Stimulated activated CD4-positive, alpha-beta T cell treated with anti-CD3 and anti-CD28 coated beads, Interleukin-2, amount 100 ng/mL, for 48 hours (primary cell): ENCODE results near the gene DYNLL1.
A peak's percentile ranks its signal among the peaks of the same experiment; 100 is the strongest.
"Not testable (repeated sequence)": the region's sequence is repeated elsewhere in the genome, so short reads cannot be mapped to it uniquely, and the experiment has no call there.

Source experiments
- DNase-seq, 2 donors: peaks; one replicate each; pipeline ENCODE4 v3.0.0-alpha.2; 2020

DYNLL1 gene

GRCh38 chr12:120522568-120522967, 26.7 kb downstream of the DYNLL1 start:
- no peak for DNase-seq

- DNase-seq, result peak; percentile 78 to 79
These were observed 33.1 kb downstream of the DYNLL1 start, which contains the start of gene COQ5 for GRCh38 chr12:120528861-120529525. TSS of gene COQ5 (minus strand) at chr12:120529158. CDS start at chr12:120529141, 17 bp downstream.

GRCh38 chr12:120529641-120530417, 33.9 kb downstream of the DYNLL1 start:
- no peak for DNase-seq

- DNase-seq, result not testable (repeated sequence)
These were observed 34.5 kb downstream of the DYNLL1 start for GRCh38 chr12:120530418-120530761.

GRCh38 chr12:120532701-120533238, 36.9 kb downstream of the DYNLL1 start:
- DNase-seq, result no peak

GRCh38 chr12:120534203-120534702, 38.3 kb downstream of the DYNLL1 start, which contains the start of gene RNF10:
TSS of gene RNF10 (plus strand) at chr12:120534356. CDS start at chr12:120534812, 456 bp downstream.
- peak; percentile 62 for DNase-seq

- peak; percentile 28 to 41 for DNase-seq
These were observed 39.1 kb downstream of the DYNLL1 start for GRCh38 chr12:120534703-120535655.

- DNase-seq, result no peak
These were observed 40.3 kb downstream of the DYNLL1 start for GRCh38 chr12:120536064-120536791.

GRCh38 chr12:120537856-120538220, 41.9 kb downstream of the DYNLL1 start:
- no peak for DNase-seq

- DNase-seq, result no peak
These were observed 42.6 kb downstream of the DYNLL1 start for GRCh38 chr12:120538281-120539156.

GRCh38 chr12:120539303-120539702, 43.4 kb downstream of the DYNLL1 start:
- DNase-seq, result no peak

- DNase-seq, result no peak
These were observed 44.5 kb downstream of the DYNLL1 start for GRCh38 chr12:120540445-120540844.

GRCh38 chr12:120542166-120542565, 46.3 kb downstream of the DYNLL1 start:
- DNase-seq, result no peak

- no peak for DNase-seq
These were observed 48.8 kb downstream of the DYNLL1 start for GRCh38 chr12:120544691-120545090.

- DNase-seq, result no peak
These were observed 50.1 kb downstream of the DYNLL1 start for GRCh38 chr12:120546050-120546386.
